K562 (cell line): ENCODE measurements around the gene ENDOU. TPM values are rescaled to one million over a fixed set of nuclear protein-coding genes. Genes with fewer than 3 reads are reported as not detected.

Source experiments
- ILK ChIP-seq: fragments of 450-650 bp; IDR thresholded peaks from 2 replicates; pipeline ENCODE4 v1.6.1; 2016; ENCODE audit warnings: missing genetic modification characterization, low read depth, mild to moderate bottlenecking, missing compliant biosample characterization, moderate library complexity, borderline replicate concordance
- KAT2B ChIP-seq: IDR thresholded peaks from one replicate; pipeline ENCODE4 v1.6.1; 2012; ENCODE audit warnings: low read depth, mild to moderate bottlenecking, control low read depth, inconsistent platforms, low read length, moderate library complexity
- KDM2B ChIP-seq: fragments of 250-450 bp; sonication (Bioruptor Pico); IDR thresholded peaks from 2 replicates; pipeline ENCODE4 v1.8.0; 2021; ENCODE audit warnings: mild to moderate bottlenecking, moderate library complexity
- KDM5B ChIP-seq: fragments of 200-600 bp; sonication (generic); IDR thresholded peaks from 2 replicates; pipeline ENCODE4 v1.6.1; 2012; ENCODE audit warnings: low read depth, mild to moderate bottlenecking, moderate library complexity, low read length, control low read depth, inconsistent platforms; ENCODE audit not compliant: insufficient replicate concordance
- MAZ ChIP-seq, 2 experiments: fragments of 450-650 bp in 1 of 2; sonication (generic) in 1 of 2; formaldehyde crosslinking; IDR thresholded peaks in 1 of 2; conservative IDR thresholded peaks in 1 of 2; 2 replicates each; pipeline versions ENCODE4 v1.4.0 to v1.5.0; 2020; ENCODE audit warnings: mild to moderate bottlenecking in 1 of 2, missing genetic modification reagents in 1 of 2
- MIER1 ChIP-seq: fragments of 450-650 bp; IDR thresholded peaks from 2 replicates; pipeline ENCODE4 v1.6.1; 2016; ENCODE audit warnings: antibody characterized with exemption, mild to moderate bottlenecking, low read depth
- NR1H2 ChIP-seq: sonication (generic); formaldehyde crosslinking; IDR thresholded peaks from 2 replicates; pipeline ENCODE4 v1.4.0; 2020; ENCODE audit warnings: mild to moderate bottlenecking, missing genetic modification reagents
- PHF20 ChIP-seq: fragments of 450-650 bp; IDR thresholded peaks from 2 replicates; pipeline ENCODE4 v1.6.1; 2018; ENCODE audit not compliant: partially characterized antibody
- POLR2AphosphoS5 ChIP-seq: IDR thresholded peaks from 2 replicates; pipeline ENCODE4 v1.6.1; 2011; ENCODE audit warnings: mild to moderate bottlenecking, low read depth, low read length, moderate library complexity; ENCODE audit not compliant: control insufficient read depth, insufficient read depth
- TAF9B ChIP-seq: fragments of 450-650 bp; IDR thresholded peaks from 2 replicates; pipeline ENCODE4 v1.6.1; 2018; ENCODE audit warnings: mild to moderate bottlenecking; ENCODE audit not compliant: partially characterized antibody
- TAL1 ChIP-seq: fragments of 450-650 bp; IDR thresholded peaks from 2 replicates; pipeline ENCODE4 v1.6.1; 2016; ENCODE audit warnings: mild to moderate bottlenecking
- ZBED1 ChIP-seq: IDR thresholded peaks from 2 replicates; pipeline ENCODE4 v1.6.1; 2014
- polyA plus RNA-seq, 8 experiments: library from polyadenylated mRNA; depleted of rRNA in 4 of 8; stranded (reverse) in 5 of 8; unstranded in 3 of 8; fragments of >200 nt; fragmentation: Nextera tagmentation in 2 of 8; fragmentation: Illumina TruSeq in 1 of 8; extraction: Ambion mirVana in 2 of 8; extraction: Trizol in 1 of 8; gene quantifications; 2 replicates each; pipeline versions ENCODE4 v1.2.1 to v1.2.3, GENCODE V29; 2011 to 2014; ENCODE audit warnings: inconsistent platforms in 1 of 8, missing spikeins in 1 of 8
- total RNA-seq, 7 experiments: library from RNA; depleted of rRNA in 6 of 7; stranded (reverse); fragments of >200 nt in 6 of 7; fragmentation: Illumina TruSeq in 2 of 7; extraction: Trizol in 2 of 7; gene quantifications; 2 replicates each; pipeline versions ENCODE4 v1.2.1 to v1.2.3, GENCODE V29; 2011 to 2021; ENCODE audit warnings: low replicate concordance in 1 of 7
- TF ChIP-seq, protein P1 (sequence below): fragments of 200-800 bp; sonication (Bioruptor generic); IDR thresholded peaks from 2 replicates; pipeline ENCODE4 v1.6.1; 2017; ENCODE audit warnings: missing genetic modification characterization, missing compliant biosample characterization
- TF ChIP-seq, protein P2 (sequence below), 2 experiments: fragments of 450-650 bp; IDR thresholded peaks; 2 replicates each; pipeline ENCODE4 v1.6.1; 2016
- TF ChIP-seq, protein P3 (sequence below): fragments of 250-450 bp; sonication (Bioruptor Pico); IDR thresholded peaks from 2 replicates; pipeline ENCODE4 v1.8.0; 2021; ENCODE audit warnings: borderline replicate concordance, mild to moderate bottlenecking, moderate library complexity; ENCODE audit not compliant: poor library complexity, severe bottlenecking
- TF ChIP-seq, protein P4 (sequence below), 3 experiments: fragments of 200-800 bp in 1 of 3; sonication (Bioruptor generic) in 1 of 3; sonication (generic) in 1 of 3; formaldehyde crosslinking in 1 of 3; IDR thresholded peaks; 2 replicates each; pipeline versions ENCODE4 v1.6.1 to v1.8.0; 2016 to 2022; ENCODE audit warnings: mild to moderate bottlenecking in 2 of 3, missing compliant biosample characterization in 2 of 3, missing genetic modification characterization in 2 of 3, missing genetic modification reagents in 1 of 3
- TF ChIP-seq, protein P5 (sequence below): fragments of 450-650 bp; IDR thresholded peaks from 2 replicates; pipeline ENCODE4 v1.6.1; 2018; ENCODE audit not compliant: partially characterized antibody

ENDOU gene
- total and polyA plus RNA-seq, 9 of the 15 experiments (the other 6 are each of a cell fraction or from before 2014, with no cell fraction given) = 0.03 TPM; not detected in 8

DNA sequence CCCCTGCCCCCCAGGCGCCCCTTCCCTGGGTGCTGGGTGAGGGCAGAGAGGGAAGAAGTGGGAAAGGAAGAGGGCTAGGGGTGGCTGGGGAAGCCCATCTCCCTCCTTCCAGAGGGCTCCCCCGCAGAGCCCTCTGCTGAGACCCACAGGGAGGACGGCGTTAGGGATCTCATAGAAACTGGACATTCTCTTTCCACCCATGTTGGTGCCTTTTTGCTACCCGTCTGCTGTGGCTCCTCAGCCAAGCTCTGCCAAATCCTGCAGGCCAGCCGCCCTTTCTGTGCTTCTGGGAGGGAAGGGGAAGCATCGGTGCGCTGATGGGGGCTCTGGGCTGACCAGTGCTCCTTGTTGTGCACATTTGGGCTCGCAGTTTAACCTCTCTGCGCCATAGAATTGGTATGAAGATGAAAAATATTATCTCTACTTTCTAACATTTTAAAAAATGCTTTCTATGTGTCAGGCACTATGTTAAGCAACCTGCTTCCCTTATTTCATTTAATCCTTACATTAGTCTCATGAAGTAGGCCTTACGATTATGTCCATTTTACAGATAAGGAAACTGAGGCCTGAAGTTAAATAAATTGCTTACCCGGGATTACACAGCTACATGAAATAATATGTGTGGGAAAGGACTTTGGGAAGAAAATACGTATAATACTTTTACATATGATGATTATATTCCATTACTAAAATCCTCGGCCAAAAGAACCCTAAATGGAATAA is 48.7 kb upstream of the ENDOU start (continued):
- TF ChIP-seq PHF20 = peak; percentile 25
- TF ChIP-seq ZBED1 = no peak
- TF ChIP-seq, protein P1, sequence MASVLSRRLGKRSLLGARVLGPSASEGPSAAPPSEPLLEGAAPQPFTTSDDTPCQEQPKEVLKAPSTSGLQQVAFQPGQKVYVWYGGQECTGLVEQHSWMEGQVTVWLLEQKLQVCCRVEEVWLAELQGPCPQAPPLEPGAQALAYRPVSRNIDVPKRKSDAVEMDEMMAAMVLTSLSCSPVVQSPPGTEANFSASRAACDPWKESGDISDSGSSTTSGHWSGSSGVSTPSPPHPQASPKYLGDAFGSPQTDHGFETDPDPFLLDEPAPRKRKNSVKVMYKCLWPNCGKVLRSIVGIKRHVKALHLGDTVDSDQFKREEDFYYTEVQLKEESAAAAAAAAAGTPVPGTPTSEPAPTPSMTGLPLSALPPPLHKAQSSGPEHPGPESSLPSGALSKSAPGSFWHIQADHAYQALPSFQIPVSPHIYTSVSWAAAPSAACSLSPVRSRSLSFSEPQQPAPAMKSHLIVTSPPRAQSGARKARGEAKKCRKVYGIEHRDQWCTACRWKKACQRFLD (CRISPR knock-in tag) = no peak
- TF ChIP-seq MAZ (CRISPR knock-in tag; conservative IDR thresholded peaks at IDR 0.05 in 1 of 2, IDR thresholded peaks at IDR 0.05 in 1 of 2) = peak; percentile 26 to 27; a peak in 1 of 4 replicates
- TF ChIP-seq, protein P2, sequence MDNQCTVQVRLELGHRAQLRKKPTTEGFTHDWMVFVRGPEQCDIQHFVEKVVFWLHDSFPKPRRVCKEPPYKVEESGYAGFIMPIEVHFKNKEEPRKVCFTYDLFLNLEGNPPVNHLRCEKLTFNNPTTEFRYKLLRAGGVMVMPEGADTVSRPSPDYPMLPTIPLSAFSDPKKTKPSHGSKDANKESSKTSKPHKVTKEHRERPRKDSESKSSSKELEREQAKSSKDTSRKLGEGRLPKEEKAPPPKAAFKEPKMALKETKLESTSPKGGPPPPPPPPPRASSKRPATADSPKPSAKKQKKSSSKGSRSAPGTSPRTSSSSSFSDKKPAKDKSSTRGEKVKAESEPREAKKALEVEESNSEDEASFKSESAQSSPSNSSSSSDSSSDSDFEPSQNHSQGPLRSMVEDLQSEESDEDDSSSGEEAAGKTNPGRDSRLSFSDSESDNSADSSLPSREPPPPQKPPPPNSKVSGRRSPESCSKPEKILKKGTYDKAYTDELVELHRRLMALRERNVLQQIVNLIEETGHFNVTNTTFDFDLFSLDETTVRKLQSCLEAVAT (IDR thresholded peaks at IDR 0.05) = peak in 1 of 2 experiments; percentile 1; a peak in 1 of 4 replicates
- TF ChIP-seq ILK (tag) = no peak
- TF ChIP-seq, protein P3, sequence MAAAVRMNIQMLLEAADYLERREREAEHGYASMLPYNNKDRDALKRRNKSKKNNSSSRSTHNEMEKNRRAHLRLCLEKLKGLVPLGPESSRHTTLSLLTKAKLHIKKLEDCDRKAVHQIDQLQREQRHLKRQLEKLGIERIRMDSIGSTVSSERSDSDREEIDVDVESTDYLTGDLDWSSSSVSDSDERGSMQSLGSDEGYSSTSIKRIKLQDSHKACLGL (CRISPR knock-in tag) = no peak
- no peak for TF ChIP-seq POLR2AphosphoS5
- TF ChIP-seq KAT2B = no peak
- TF ChIP-seq MIER1 = no peak
- TF ChIP-seq, protein P4, sequence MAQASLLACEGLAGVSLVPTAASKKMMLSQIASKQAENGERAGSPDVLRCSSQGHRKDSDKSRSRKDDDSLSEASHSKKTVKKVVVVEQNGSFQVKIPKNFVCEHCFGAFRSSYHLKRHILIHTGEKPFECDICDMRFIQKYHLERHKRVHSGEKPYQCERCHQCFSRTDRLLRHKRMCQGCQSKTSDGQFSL (CRISPR knock-in tag; IDR thresholded peaks at IDR 0.05) = no peak
- TF ChIP-seq, protein P4 (tag; IDR thresholded peaks at IDR 0.05) = no peak
- TF ChIP-seq TAL1 = no peak
- no peak for TF ChIP-seq TAF9B
- TF ChIP-seq, protein P5, sequence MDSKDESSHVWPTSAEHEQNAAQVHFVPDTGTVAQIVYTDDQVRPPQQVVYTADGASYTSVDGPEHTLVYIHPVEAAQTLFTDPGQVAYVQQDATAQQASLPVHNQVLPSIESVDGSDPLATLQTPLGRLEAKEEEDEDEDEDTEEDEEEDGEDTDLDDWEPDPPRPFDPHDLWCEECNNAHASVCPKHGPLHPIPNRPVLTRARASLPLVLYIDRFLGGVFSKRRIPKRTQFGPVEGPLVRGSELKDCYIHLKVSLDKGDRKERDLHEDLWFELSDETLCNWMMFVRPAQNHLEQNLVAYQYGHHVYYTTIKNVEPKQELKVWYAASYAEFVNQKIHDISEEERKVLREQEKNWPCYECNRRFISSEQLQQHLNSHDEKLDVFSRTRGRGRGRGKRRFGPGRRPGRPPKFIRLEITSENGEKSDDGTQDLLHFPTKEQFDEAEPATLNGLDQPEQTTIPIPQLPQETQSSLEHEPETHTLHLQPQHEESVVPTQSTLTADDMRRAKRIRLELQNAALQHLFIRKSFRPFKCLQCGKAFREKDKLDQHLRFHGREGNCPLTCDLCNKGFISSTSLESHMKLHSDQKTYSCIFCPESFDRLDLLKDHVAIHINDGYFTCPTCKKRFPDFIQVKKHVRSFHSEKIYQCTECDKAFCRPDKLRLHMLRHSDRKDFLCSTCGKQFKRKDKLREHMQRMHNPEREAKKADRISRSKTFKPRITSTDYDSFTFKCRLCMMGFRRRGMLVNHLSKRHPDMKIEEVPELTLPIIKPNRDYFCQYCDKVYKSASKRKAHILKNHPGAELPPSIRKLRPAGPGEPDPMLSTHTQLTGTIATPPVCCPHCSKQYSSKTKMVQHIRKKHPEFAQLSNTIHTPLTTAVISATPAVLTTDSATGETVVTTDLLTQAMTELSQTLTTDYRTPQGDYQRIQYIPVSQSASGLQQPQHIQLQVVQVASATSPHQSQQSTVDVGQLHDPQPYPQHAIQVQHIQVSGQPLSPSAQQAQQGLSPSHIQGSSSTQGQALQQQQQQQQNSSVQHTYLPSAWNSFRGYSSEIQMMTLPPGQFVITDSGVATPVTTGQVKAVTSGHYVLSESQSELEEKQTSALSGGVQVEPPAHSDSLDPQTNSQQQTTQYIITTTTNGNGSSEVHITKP = peak; percentile 8
- no peak for TF ChIP-seq KDM2B (CRISPR knock-in tag)
- no peak for TF ChIP-seq KDM5B
- TF ChIP-seq NR1H2 = no peak
